Activated naive CD4-positive, alpha-beta T cell treated with anti-CD3 and anti-CD28 coated beads, Interleukin-2, amount 50 U/mL, for 24 hours (primary cell): ENCODE results near the gene HARS1.
"Not testable (repeated sequence)": the region's sequence is repeated elsewhere in the genome, so short reads cannot be mapped to it uniquely, and the experiment has no call there.

Source experiments
- H3K27ac Mint-ChIP-seq: one replicate; pipeline ENCODE4 v1.8.0; 2021; ENCODE audit warnings: mild to moderate bottlenecking, mixed read lengths
- H3K27me3 Mint-ChIP-seq: one replicate; pipeline ENCODE4 v1.8.0; 2021; ENCODE audit warnings: mixed read lengths
- H3K36me3 Mint-ChIP-seq: one replicate; pipeline ENCODE4 v1.8.0; 2021; ENCODE audit warnings: mixed read lengths
- H3K4me1 Mint-ChIP-seq: one replicate; pipeline ENCODE4 v1.8.0; 2021; ENCODE audit warnings: mixed read lengths
- H3K4me3 Mint-ChIP-seq: one replicate; pipeline ENCODE4 v1.8.0; 2021; ENCODE audit warnings: mild to moderate bottlenecking, mixed read lengths
- H3K9me3 Mint-ChIP-seq: one replicate; pipeline ENCODE4 v1.8.0; 2021; ENCODE audit warnings: mixed read lengths

HARS1 gene

GRCh38 chr5:140700177-140701144 lies 9.3 kb upstream of the HARS1 start, which contains the start of gene ZMAT2:
Gene ZMAT2 (plus strand): TSS chr5:140700447. CDS start chr5:140700461, 14 bp downstream.
- H3K27ac Mint-ChIP-seq, result peak within 1 kb of the TSS; percentile 98
- peaks cover 25% of the 10 kb centered on the region for H3K4me1 Mint-ChIP-seq
- no peaks in the 10 kb centered on the region for H3K27me3 Mint-ChIP-seq
- peak within 1 kb of the TSS; percentile 100 for H3K4me3 Mint-ChIP-seq
- H3K36me3 Mint-ChIP-seq, result peaks cover 32% of the 10 kb centered on the region
- H3K9me3 Mint-ChIP-seq, result no peaks in the 10 kb centered on the region

GRCh38 chr5:140696891-140697492 lies 5.8 kb upstream of the HARS1 start:
- Mint-ChIP-seq H3K36me3 (peaks cover 26% of the 10 kb centered on the region), H3K27ac (no peak overlapping the region), H3K4me1 (peaks cover 31% of the 10 kb centered on the region), H3K4me3 (no peak overlapping the region), H3K27me3 (no peaks in the 10 kb centered on the region), H3K9me3 (no peaks in the 10 kb centered on the region)

GRCh38 chr5:140694276-140694675 lies 3.1 kb upstream of the HARS1 start:
- Mint-ChIP-seq H3K36me3 (peaks cover 20% of the 10 kb centered on the region), H3K4me1 (peaks cover 36% of the 10 kb centered on the region), H3K27me3 (no peaks in the 10 kb centered on the region), H3K27ac (no peak overlapping the region), H3K4me3 (no peak overlapping the region), H3K9me3 (no peaks in the 10 kb centered on the region)

- Mint-ChIP-seq H3K27ac (peak overlapping the region; percentile 98), H3K36me3 (peaks cover 8% of the 10 kb centered on the region), H3K4me1 (peaks cover 49% of the 10 kb centered on the region), H3K9me3 (no peaks in the 10 kb centered on the region), H3K27me3 (no peaks in the 10 kb centered on the region), H3K4me3 (peak overlapping the region; percentile 100)
Measured at GRCh38 chr5:140690376-140690932, 716 bp downstream of the HARS1 start.

GRCh38 chr5:140678993-140679392 lies 12.2 kb downstream of the HARS1 start:
- Mint-ChIP-seq H3K4me3 (no peak overlapping the region), H3K36me3 (peaks cover 9% of the 10 kb centered on the region), H3K27me3 (no peaks in the 10 kb centered on the region), H3K27ac (no peak overlapping the region), H3K9me3 (no peaks in the 10 kb centered on the region), H3K4me1 (no peaks in the 10 kb centered on the region)

GRCh38 chr5:140677947-140678346 lies 13.2 kb downstream of the HARS1 start:
- Mint-ChIP-seq H3K4me1 (no peaks in the 10 kb centered on the region), H3K4me3 (no peak overlapping the region), H3K9me3 (no peaks in the 10 kb centered on the region), H3K27ac (no peak overlapping the region), H3K27me3 (no peaks in the 10 kb centered on the region), H3K36me3 (peaks cover 10% of the 10 kb centered on the region)

- Mint-ChIP-seq H3K9me3 (no peaks in the 10 kb centered on the region), H3K4me1 (no peaks in the 10 kb centered on the region), H3K27me3 (no peaks in the 10 kb centered on the region), H3K4me3 (no peak overlapping the region), H3K36me3 (peaks cover 10% of the 10 kb centered on the region), H3K27ac (no peak overlapping the region)
Measured at GRCh38 chr5:140674629-140675028, 16.5 kb downstream of the HARS1 start.

GRCh38 chr5:140674211-140674610 lies 17.0 kb downstream of the HARS1 start:
- Mint-ChIP-seq H3K4me1 (no peaks in the 10 kb centered on the region), H3K27me3 (no peaks in the 10 kb centered on the region), H3K36me3 (peaks cover 11% of the 10 kb centered on the region), H3K27ac (no peak overlapping the region), H3K4me3 (no peak overlapping the region), H3K9me3 (no peaks in the 10 kb centered on the region)

GRCh38 chr5:140673187-140673976 lies 17.8 kb downstream of the HARS1 start, which contains the start of gene DND1:
Gene DND1 (minus strand): TSS chr5:140673576. CDS start chr5:140673542, 34 bp downstream.
- H3K36me3 Mint-ChIP-seq, result peaks cover 14% of the 10 kb centered on the region

GRCh38 chr5:140672455-140673186 lies 18.5 kb downstream of the HARS1 start:
- Mint-ChIP-seq H3K27me3 (no peaks in the 10 kb centered on the region), H3K9me3 (no peaks in the 10 kb centered on the region), H3K27ac (no peak overlapping the region), H3K4me1 (peaks cover 7% of the 10 kb centered on the region), H3K4me3 (no peak overlapping the region), H3K36me3 (peaks cover 19% of the 10 kb centered on the region)

More at GRCh38 chr5:140673187-140673976, 17.8 kb downstream of the HARS1 start, which contains the start of gene DND1:
- Mint-ChIP-seq H3K27ac (no peak within 1 kb of the TSS), H3K4me3 (no peak within 1 kb of the TSS), H3K27me3 (no peaks in the 10 kb centered on the region), H3K4me1 (no peaks in the 10 kb centered on the region), H3K9me3 (no peaks in the 10 kb centered on the region)

- Mint-ChIP-seq H3K27ac (no peak overlapping the region), H3K9me3 (no peaks in the 10 kb centered on the region), H3K4me3 (no peak overlapping the region), H3K4me1 (peaks cover 17% of the 10 kb centered on the region), H3K27me3 (no peaks in the 10 kb centered on the region), H3K36me3 (peaks cover 20% of the 10 kb centered on the region)
Measured at GRCh38 chr5:140671472-140672125, 19.6 kb downstream of the HARS1 start.

- Mint-ChIP-seq H3K4me1 (peaks cover 23% of the 10 kb centered on the region), H3K36me3 (peaks cover 22% of the 10 kb centered on the region)
- H3K27me3 Mint-ChIP-seq, H3K4me3 Mint-ChIP-seq, H3K9me3 Mint-ChIP-seq, H3K27ac Mint-ChIP-seq: not testable (repeated sequence)
Measured at GRCh38 chr5:140671035-140671434, 20.1 kb downstream of the HARS1 start.

- Mint-ChIP-seq H3K27ac (peak within 1 kb of the TSS; percentile 96), H3K9me3 (no peaks in the 10 kb centered on the region), H3K36me3 (peaks cover 29% of the 10 kb centered on the region)
Measured at GRCh38 chr5:140664359-140665119, 26.6 kb downstream of the HARS1 start, which contains the start of gene WDR55. Gene WDR55 (plus strand): TSS chr5:140664904. CDS start chr5:140664913, 9 bp downstream.

More at GRCh38 chr5:140664359-140665119, 26.6 kb downstream of the HARS1 start, which contains the start of gene WDR55:
- Mint-ChIP-seq H3K4me3 (peak within 1 kb of the TSS; percentile 99), H3K27me3 (no peaks in the 10 kb centered on the region), H3K4me1 (peaks cover 33% of the 10 kb centered on the region)
